Stomach (tissue), 4 donors: Measurements from ENCODE around the gene DYNC2I2.

Source experiments
- CTCF ChIP-seq, 7 experiments: fragments of 450-650 bp in 4 of 7; fragments of 200-600 bp in 3 of 7; sonication (generic) in 3 of 7; IDR thresholded peaks; one replicate each; pipeline ENCODE4 v1.5.1; 2016 to 2019; ENCODE audit warnings: antibody characterized with exemption in 7 of 7, control low read depth in 2 of 7, mild to moderate bottlenecking in 1 of 7
- EP300 ChIP-seq: sonication (generic); formaldehyde crosslinking; IDR thresholded peaks from one replicate; pipeline ENCODE4 v1.6.1; 2017; ENCODE audit warnings: antibody characterized with exemption
- POLR2A ChIP-seq, 4 donors: fragments of 450-650 bp; IDR thresholded peaks; one replicate each; pipeline ENCODE4 v1.6.1; 2016; ENCODE audit warnings: antibody characterized with exemption in 4 of 4, control low read depth in 2 of 4, mild to moderate bottlenecking in 1 of 4, moderate library complexity in 1 of 4
- POLR2AphosphoS5 ChIP-seq, 3 donors: sonication (generic); formaldehyde crosslinking; IDR thresholded peaks; one replicate each; pipeline ENCODE4 v1.6.1; 2016; ENCODE audit warnings: antibody characterized with exemption in 3 of 3

GRCh38 chr9:128638580-128638979 is 18.1 kb downstream of the DYNC2I2 start:
- TF ChIP-seq CTCF (IDR thresholded peaks at IDR 0.05) (no peak), POLR2A (IDR thresholded peaks at IDR 0.05) (no peak), EP300 (no peak), POLR2AphosphoS5 (IDR thresholded peaks at IDR 0.05) (no peak)
